HepG2 (cell line): ENCODE data around the gene SPATA25. TPM values are rescaled to one million over a fixed set of nuclear protein-coding genes. Genes with fewer than 3 reads are reported as not detected.

ENCODE experiments used
- AHR ChIP-seq: IDR thresholded peaks from 2 replicates; pipeline ENCODE4 v1.6.1; 2018; ENCODE audit warnings: missing genetic modification reagents, missing compliant biosample characterization
- CCDC6 ChIP-seq: sonication (generic); formaldehyde crosslinking; IDR thresholded peaks from 2 replicates; pipeline ENCODE4 v1.8.1; 2022; ENCODE audit warnings: mild to moderate bottlenecking, missing genetic modification reagents, moderate library complexity
- GTF3A ChIP-seq: sonication (generic); formaldehyde crosslinking; conservative IDR thresholded peaks from 2 replicates; pipeline ENCODE4 v1.4.0; 2020; ENCODE audit warnings: mild to moderate bottlenecking, missing genetic modification reagents
- KDM1A ChIP-seq: IDR thresholded peaks from 2 replicates; pipeline ENCODE4 v1.6.1; 2016; ENCODE audit warnings: missing compliant biosample characterization
- KDM6A ChIP-seq: IDR thresholded peaks from 2 replicates; pipeline ENCODE4 v1.6.1; 2016; ENCODE audit warnings: low read depth
- NCOA2 ChIP-seq: sonication (generic); formaldehyde crosslinking; IDR thresholded peaks from 2 replicates; pipeline ENCODE4 v1.8.0; 2022; ENCODE audit warnings: inconsistent platforms
- NFE2L2 ChIP-seq: fragments of 150-350 bp; IDR thresholded peaks from 2 replicates; pipeline ENCODE4 v1.6.1; 2014; ENCODE audit warnings: low read length
- RARA ChIP-seq: IDR thresholded peaks from 2 replicates; pipeline ENCODE4 v1.6.1; 2016; ENCODE audit warnings: missing genetic modification reagents, missing compliant biosample characterization
- U2AF2 ChIP-seq: fragments of 200-400 bp; formaldehyde crosslinking; IDR thresholded peaks from 2 replicates; pipeline ENCODE4 v1.6.1; 2017; ENCODE audit warnings: low read depth, mild to moderate bottlenecking, low read length
- ZBTB20 ChIP-seq: sonication (generic); formaldehyde crosslinking; IDR thresholded peaks from 2 replicates; pipeline ENCODE4 v1.8.1; 2023; ENCODE audit warnings: missing genetic modification reagents, low read depth, mild to moderate bottlenecking, borderline replicate concordance
- ZNF143 ChIP-seq: sonication (generic); formaldehyde crosslinking; IDR thresholded peaks from 2 replicates; pipeline ENCODE4 v1.4.0; 2020; ENCODE audit warnings: missing genetic modification reagents
- ZNF207 ChIP-seq: fragments of 450-650 bp; IDR thresholded peaks from 2 replicates; pipeline ENCODE4 v1.6.1; 2016; ENCODE audit warnings: antibody characterized with exemption, borderline replicate concordance
- ZNF30 ChIP-seq: sonication (generic); formaldehyde crosslinking; IDR thresholded peaks from 2 replicates; pipeline ENCODE4 v1.5.0; 2020; ENCODE audit warnings: mild to moderate bottlenecking, missing genetic modification reagents
- polyA plus RNA-seq, 8 experiments: library from polyadenylated mRNA; depleted of rRNA in 3 of 8; stranded (reverse) in 7 of 8; unstranded in 1 of 8; fragments of >200 nt; fragmentation: Illumina TruSeq in 4 of 8; extraction: Trizol in 4 of 8; gene quantifications; 2 replicates each; pipeline versions ENCODE4 v1.2.1 to v1.2.3, GENCODE V29; 2011 to 2016; ENCODE audit warnings: low read depth in 4 of 8, missing spikeins in 1 of 8, mixed read lengths in 1 of 8; ENCODE audit not compliant: insufficient read depth in 1 of 8
- total RNA-seq, 5 experiments: library from RNA; depleted of rRNA; stranded (reverse); fragments of >200 nt; fragmentation: Illumina TruSeq; extraction: Trizol; gene quantifications; 2 replicates each; pipeline ENCODE4 v1.2.3, GENCODE V29; 2016; ENCODE audit warnings: low read depth in 1 of 5
- TF ChIP-seq, protein P1 (sequence below): sonication (generic); formaldehyde crosslinking; IDR thresholded peaks from 2 replicates; pipeline ENCODE4 v1.5.1; 2020; ENCODE audit warnings: missing genetic modification reagents, mild to moderate bottlenecking, borderline replicate concordance
- TF ChIP-seq, protein P2 (sequence below): sonication (generic); formaldehyde crosslinking; IDR thresholded peaks from 2 replicates; pipeline ENCODE4 v1.9.0; 2021; ENCODE audit warnings: missing genetic modification reagents, borderline replicate concordance
- TF ChIP-seq, protein P3 (sequence below): sonication (generic); formaldehyde crosslinking; IDR thresholded peaks from 2 replicates; pipeline ENCODE4 v1.4.0; 2020; ENCODE audit warnings: missing genetic modification reagents
- TF ChIP-seq, protein P4 (sequence below): IDR thresholded peaks from 2 replicates; pipeline ENCODE4 v1.6.1; 2016; ENCODE audit warnings: mild to moderate bottlenecking, missing biosample characterization, missing genetic modification reagents
- TF ChIP-seq, protein P5 (sequence below): sonication (generic); formaldehyde crosslinking; IDR thresholded peaks from 2 replicates; pipeline ENCODE4 v1.5.0; 2020; ENCODE audit warnings: missing genetic modification reagents

Gene SPATA25
- total and polyA plus RNA-seq, 2 of the 13 experiments (the other 11 are each of a cell fraction or from before 2014, with no cell fraction given) = 4.8 to 7.6 TPM

DNA sequence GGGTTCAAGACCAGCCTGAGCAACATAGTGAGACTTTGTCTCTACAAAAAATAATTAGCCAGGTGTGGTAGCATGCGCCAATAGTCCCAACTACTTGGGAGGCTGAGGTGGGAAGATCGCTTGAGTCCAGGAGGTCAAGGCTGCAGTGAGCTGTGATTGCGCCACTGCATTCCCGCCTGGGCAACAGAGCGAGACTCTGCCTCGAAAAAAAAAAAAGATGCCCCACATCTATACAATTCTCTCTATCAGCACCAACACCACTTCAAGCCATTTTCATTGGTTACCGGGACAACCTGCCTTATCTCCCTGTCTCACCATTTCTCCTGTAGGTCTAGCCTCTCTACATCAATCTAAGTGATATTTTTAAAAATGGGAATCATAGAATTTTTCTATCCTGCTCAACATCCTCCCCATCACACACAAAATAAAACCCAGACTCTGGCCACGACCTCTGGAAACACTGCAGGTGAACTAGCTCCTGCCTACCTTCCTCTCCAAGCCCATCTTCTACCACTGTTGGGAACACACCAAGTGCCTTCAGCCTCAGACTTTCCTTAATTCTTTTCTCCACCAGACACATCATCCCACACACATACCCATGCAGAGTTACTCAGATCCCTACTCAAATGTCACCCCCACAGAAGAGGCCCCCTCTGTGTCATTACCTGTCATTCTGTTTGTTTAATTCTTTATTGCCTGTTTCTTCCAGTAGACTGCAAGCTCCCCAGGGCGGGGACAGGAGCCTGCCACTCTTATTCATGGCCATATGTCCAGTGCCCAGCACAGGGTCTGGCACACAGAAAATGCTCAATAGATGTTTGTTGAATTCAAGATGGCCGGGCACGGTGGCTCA, 34.1 kb upstream of the SPATA25 start (continued):
- TF ChIP-seq, protein P1, sequence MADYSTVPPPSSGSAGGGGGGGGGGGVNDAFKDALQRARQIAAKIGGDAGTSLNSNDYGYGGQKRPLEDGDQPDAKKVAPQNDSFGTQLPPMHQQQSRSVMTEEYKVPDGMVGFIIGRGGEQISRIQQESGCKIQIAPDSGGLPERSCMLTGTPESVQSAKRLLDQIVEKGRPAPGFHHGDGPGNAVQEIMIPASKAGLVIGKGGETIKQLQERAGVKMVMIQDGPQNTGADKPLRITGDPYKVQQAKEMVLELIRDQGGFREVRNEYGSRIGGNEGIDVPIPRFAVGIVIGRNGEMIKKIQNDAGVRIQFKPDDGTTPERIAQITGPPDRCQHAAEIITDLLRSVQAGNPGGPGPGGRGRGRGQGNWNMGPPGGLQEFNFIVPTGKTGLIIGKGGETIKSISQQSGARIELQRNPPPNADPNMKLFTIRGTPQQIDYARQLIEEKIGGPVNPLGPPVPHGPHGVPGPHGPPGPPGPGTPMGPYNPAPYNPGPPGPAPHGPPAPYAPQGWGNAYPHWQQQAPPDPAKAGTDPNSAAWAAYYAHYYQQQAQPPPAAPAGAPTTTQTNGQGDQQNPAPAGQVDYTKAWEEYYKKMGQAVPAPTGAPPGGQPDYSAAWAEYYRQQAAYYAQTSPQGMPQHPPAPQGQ = no peak
- TF ChIP-seq, protein P2, sequence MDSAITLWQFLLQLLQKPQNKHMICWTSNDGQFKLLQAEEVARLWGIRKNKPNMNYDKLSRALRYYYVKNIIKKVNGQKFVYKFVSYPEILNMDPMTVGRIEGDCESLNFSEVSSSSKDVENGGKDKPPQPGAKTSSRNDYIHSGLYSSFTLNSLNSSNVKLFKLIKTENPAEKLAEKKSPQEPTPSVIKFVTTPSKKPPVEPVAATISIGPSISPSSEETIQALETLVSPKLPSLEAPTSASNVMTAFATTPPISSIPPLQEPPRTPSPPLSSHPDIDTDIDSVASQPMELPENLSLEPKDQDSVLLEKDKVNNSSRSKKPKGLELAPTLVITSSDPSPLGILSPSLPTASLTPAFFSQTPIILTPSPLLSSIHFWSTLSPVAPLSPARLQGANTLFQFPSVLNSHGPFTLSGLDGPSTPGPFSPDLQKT = no peak
- TF ChIP-seq ZNF207 (no peak), RARA (CRISPR knock-in tag) (peak; percentile 70), KDM1A (CRISPR knock-in tag) (peak; percentile 81; the same call in 1 of the 2 replicates), GTF3A (CRISPR knock-in tag) (no peak), AHR (CRISPR knock-in tag) (no peak), NCOA2 (peak; percentile 61; the same call in 1 of the 2 replicates), ZNF30 (CRISPR knock-in tag) (no peak), NFE2L2 (no peak), U2AF2 (no peak), CCDC6 (CRISPR knock-in tag) (no peak), KDM6A (no peak), ZBTB20 (no peak), ZNF143 (CRISPR knock-in tag) (no peak)
- TF ChIP-seq, protein P3, sequence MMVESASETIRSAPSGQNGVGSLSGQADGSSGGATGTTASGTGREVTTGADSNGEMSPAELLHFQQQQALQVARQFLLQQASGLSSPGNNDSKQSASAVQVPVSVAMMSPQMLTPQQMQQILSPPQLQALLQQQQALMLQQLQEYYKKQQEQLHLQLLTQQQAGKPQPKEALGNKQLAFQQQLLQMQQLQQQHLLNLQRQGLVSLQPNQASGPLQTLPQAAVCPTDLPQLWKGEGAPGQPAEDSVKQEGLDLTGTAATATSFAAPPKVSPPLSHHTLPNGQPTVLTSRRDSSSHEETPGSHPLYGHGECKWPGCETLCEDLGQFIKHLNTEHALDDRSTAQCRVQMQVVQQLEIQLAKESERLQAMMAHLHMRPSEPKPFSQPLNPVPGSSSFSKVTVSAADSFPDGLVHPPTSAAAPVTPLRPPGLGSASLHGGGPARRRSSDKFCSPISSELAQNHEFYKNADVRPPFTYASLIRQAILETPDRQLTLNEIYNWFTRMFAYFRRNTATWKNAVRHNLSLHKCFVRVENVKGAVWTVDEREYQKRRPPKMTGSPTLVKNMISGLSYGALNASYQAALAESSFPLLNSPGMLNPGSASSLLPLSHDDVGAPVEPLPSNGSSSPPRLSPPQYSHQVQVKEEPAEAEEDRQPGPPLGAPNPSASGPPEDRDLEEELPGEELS = peak; percentile 55; the same call in 1 of the 2 replicates
- TF ChIP-seq, protein P4, sequence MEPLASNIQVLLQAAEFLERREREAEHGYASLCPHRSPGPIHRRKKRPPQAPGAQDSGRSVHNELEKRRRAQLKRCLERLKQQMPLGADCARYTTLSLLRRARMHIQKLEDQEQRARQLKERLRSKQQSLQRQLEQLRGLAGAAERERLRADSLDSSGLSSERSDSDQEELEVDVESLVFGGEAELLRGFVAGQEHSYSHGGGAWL (CRISPR knock-in tag) = no peak
- TF ChIP-seq, protein P5, sequence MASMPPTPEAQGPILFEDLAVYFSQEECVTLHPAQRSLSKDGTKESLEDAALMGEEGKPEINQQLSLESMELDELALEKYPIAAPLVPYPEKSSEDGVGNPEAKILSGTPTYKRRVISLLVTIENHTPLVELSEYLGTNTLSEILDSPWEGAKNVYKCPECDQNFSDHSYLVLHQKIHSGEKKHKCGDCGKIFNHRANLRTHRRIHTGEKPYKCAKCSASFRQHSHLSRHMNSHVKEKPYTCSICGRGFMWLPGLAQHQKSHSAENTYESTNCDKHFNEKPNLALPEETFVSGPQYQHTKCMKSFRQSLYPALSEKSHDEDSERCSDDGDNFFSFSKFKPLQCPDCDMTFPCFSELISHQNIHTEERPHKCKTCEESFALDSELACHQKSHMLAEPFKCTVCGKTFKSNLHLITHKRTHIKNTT (CRISPR knock-in tag) = no peak
